ENCODE measurements around the gene SLC9A6. TPM values are rescaled to one million over a fixed set of nuclear protein-coding genes. Genes with fewer than 3 reads are reported as not detected.
"Not testable (repeated sequence)": the region's sequence is repeated elsewhere in the genome, so short reads cannot be mapped to it uniquely, and the experiment has no call there.

SLC9A6 gene
- total RNA-seq, 4 donors from 2014 or later = 9.5 to 18.6 (median 10.8) TPM

DNA sequence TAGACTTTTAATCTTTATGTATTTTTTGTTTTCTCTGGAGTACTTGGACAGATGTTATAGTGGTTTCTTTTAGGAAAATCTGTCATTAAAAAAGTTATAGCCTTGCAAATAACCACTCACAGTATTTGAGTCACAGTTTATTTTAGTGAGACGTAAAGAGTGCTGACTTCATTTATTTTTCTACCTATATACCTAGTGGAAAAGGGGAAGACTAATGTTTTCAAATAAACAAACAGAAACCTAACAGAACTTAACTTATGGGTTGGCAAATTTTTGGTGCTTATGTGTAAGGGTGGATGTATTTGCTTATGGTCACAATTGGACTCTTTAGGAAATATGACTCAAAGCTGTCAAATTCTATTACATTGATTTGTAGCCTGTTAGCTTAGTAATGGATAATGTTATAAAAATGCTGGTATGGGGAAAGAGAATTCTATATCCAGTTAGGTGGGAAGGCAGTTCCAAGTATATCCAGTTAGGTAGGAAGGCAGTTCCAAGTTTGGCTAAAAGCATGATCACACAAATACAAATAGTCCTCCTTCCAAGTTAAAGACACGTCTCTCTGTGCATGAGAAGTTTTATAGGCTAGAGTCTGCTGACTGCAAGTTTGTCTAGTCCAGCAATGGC, 61.9 kb downstream of the SLC9A6 start:
- TF ChIP-seq, protein P1, sequence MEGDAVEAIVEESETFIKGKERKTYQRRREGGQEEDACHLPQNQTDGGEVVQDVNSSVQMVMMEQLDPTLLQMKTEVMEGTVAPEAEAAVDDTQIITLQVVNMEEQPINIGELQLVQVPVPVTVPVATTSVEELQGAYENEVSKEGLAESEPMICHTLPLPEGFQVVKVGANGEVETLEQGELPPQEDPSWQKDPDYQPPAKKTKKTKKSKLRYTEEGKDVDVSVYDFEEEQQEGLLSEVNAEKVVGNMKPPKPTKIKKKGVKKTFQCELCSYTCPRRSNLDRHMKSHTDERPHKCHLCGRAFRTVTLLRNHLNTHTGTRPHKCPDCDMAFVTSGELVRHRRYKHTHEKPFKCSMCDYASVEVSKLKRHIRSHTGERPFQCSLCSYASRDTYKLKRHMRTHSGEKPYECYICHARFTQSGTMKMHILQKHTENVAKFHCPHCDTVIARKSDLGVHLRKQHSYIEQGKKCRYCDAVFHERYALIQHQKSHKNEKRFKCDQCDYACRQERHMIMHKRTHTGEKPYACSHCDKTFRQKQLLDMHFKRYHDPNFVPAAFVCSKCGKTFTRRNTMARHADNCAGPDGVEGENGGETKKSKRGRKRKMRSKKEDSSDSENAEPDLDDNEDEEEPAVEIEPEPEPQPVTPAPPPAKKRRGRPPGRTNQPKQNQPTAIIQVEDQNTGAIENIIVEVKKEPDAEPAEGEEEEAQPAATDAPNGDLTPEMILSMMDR (IDR thresholded peaks at IDR 0.05) = no peak
- DNase-seq (ENCODE audit: low spot score) = no peak
- no peak for ATAC-seq (ENCODE audit: low FRiP score)

- ATAC-seq (ENCODE audit: low FRiP score) (no peak), DNase-seq (ENCODE audit: low spot score) (no peak)
- TF ChIP-seq, protein P1 (IDR thresholded peaks at IDR 0.05) = no peak
Observed at GRCh38 chrX:136047969-136048368, 62.7 kb downstream of the SLC9A6 start.

GRCh38 chrX:136048446-136048845, 63.2 kb downstream of the SLC9A6 start:
- TF ChIP-seq, protein P1 (IDR thresholded peaks at IDR 0.05) = no peak
- DNase-seq (ENCODE audit: low spot score) = no peak
- no peak for ATAC-seq (ENCODE audit: low FRiP score)

GRCh38 chrX:136049608-136050007, 64.4 kb downstream of the SLC9A6 start:
- DNase-seq (ENCODE audit: low spot score) (no peak), ATAC-seq (ENCODE audit: low FRiP score) (no peak)
- TF ChIP-seq, protein P1 (IDR thresholded peaks at IDR 0.05) = no peak

DNA sequence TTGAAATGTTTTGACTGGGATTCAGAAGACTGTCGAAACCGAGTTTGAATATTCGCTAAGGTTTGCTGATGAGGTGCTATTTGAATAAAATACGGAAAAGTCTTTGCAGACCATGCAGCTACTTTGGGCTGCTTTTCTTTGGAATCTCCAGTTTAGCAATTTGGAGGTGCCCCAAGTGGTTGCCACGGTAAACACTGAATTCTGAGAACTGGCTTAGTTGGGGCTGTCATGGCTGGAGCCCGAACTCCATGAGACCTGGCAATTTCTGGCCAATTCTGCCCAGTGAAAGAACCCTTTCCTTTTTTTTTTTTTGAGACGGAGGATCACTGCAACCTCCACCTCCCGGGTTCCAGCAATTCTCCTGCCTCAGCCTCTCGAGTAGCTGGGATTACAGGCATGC, 65.6 kb downstream of the SLC9A6 start:
- ATAC-seq (ENCODE audit: low FRiP score); DNase-seq (ENCODE audit: low spot score): not testable (repeated sequence)

DNA sequence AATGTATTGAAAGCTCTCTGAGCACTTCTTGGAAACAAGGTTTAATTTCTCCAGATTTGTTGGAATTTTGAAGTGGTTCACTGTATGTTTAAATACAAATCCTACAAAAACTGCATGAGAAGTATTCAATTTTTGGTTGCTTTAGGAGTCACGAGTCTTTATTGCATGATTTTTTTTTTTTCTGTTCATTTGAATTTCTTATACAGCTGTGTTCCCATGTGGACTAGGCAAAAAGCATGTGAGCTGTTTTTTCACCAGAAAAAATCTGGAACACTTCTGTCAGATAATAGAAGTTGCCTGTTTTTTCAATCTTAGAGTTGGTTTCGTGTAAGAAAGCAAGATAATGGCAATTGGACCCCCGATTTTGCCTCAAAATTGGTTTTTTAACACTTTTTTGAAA, 66.4 kb downstream of the SLC9A6 start:
- ATAC-seq (ENCODE audit: low FRiP score) (no peak), DNase-seq (ENCODE audit: low spot score) (no peak)
- TF ChIP-seq, protein P1 (IDR thresholded peaks at IDR 0.05) = no peak

DNA sequence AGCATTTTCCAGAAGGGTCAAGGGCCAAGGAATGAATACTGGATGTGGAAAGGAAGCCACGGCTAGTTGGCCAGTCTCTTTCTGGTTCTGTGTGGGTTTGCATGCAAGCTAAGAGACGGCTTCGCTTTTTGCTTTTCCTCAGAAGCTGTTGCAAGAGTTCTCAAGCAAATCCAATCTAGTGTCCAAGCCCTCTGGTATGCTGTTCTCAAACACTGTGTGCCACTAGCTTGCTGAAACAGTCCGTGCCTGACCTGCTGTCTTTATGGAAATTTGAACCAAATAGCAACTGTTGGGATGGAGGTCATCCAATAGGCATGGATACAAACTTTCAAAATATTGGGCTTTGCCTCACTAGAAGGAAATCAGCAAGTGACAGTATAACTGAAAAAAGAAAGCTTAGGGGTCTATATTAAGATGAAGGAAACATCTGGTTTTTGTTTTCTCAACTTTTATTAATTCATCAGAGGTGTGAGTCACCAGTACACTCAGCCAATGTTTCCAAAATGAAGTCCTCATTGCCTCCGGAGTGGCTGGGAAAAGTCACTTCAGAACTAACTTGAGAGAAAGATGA, 70.5 kb downstream of the SLC9A6 start:
- TF ChIP-seq, protein P1 (IDR thresholded peaks at IDR 0.05) = no peak
- DNase-seq (ENCODE audit: low spot score) (no peak), ATAC-seq (ENCODE audit: low FRiP score) (no peak)
